Choroid plexus epithelial cell (primary cell): ENCODE results near the gene SCN9A.

Experiments
- DNase-seq: peaks from one replicate; pipeline ENCODE4 v3.0.0-alpha.2; 2010; ENCODE audit warnings: low read depth
- H3K4me3 ChIP-seq: 2 replicates; pipeline ENCODE4 v1.5.1; 2011; ENCODE audit warnings: low read depth, mild to moderate bottlenecking, control low read depth, low read length, moderate library complexity
- TF ChIP-seq, protein P1 (sequence below): conservative IDR thresholded peaks from 2 replicates; pipeline ENCODE4 v1.5.1; 2011; ENCODE audit warnings: low read depth, mild to moderate bottlenecking, control low read depth, inconsistent platforms, low read length, moderate library complexity

The SCN9A gene

GRCh38 chr2:166302036-166302435 is 73.7 kb downstream of the SCN9A start:
- H3K4me3 ChIP-seq, result no peak overlapping the region
- no peak for DNase-seq
- TF ChIP-seq, protein P1, sequence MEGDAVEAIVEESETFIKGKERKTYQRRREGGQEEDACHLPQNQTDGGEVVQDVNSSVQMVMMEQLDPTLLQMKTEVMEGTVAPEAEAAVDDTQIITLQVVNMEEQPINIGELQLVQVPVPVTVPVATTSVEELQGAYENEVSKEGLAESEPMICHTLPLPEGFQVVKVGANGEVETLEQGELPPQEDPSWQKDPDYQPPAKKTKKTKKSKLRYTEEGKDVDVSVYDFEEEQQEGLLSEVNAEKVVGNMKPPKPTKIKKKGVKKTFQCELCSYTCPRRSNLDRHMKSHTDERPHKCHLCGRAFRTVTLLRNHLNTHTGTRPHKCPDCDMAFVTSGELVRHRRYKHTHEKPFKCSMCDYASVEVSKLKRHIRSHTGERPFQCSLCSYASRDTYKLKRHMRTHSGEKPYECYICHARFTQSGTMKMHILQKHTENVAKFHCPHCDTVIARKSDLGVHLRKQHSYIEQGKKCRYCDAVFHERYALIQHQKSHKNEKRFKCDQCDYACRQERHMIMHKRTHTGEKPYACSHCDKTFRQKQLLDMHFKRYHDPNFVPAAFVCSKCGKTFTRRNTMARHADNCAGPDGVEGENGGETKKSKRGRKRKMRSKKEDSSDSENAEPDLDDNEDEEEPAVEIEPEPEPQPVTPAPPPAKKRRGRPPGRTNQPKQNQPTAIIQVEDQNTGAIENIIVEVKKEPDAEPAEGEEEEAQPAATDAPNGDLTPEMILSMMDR, result no peak

- TF ChIP-seq, protein P1, result no peak
- no peak for DNase-seq
- H3K4me3 ChIP-seq, result no peak overlapping the region
Observed at GRCh38 chr2:166297951-166298350, 77.8 kb downstream of the SCN9A start.

DNA sequence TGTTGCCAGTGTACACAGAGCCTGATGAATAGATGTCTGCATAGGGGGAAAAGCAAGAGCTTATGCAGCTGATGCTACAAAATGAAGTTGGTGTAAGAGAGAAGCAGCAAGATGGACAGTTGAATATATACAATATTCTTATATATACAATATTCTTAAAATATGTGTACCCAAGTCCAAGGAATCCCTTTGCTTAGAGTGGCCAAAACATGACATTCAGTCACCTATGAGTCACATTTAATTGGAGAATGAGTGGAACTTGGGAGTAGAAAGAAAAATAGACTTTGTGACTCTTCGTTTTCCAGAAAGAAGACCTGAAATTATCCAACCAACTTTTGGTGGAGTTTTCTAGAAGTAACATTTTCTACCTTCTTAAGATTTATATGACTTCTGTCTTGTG is 81.8 kb downstream of the SCN9A start:
- no peak for DNase-seq
- TF ChIP-seq, protein P1, result no peak
- H3K4me3 ChIP-seq, result no peak overlapping the region

- no peak overlapping the region for H3K4me3 ChIP-seq
Observed at GRCh38 chr2:166285215-166285614, 90.5 kb downstream of the SCN9A start.

GRCh38 chr2:166284359-166284758 is 91.4 kb downstream of the SCN9A start:
- no peak for DNase-seq
- no peak overlapping the region for H3K4me3 ChIP-seq
- TF ChIP-seq, protein P1, result no peak

More at GRCh38 chr2:166285215-166285614, 90.5 kb downstream of the SCN9A start:
- DNase-seq, result no peak
- TF ChIP-seq, protein P1, result no peak

GRCh38 chr2:166282154-166282553 is 93.6 kb downstream of the SCN9A start:
- H3K4me3 ChIP-seq, result no peak overlapping the region
- TF ChIP-seq, protein P1, result no peak
- peak; percentile 9 for DNase-seq

- no peak overlapping the region for H3K4me3 ChIP-seq
- no peak for DNase-seq
- TF ChIP-seq, protein P1, result no peak
Observed at GRCh38 chr2:166278856-166279255, 96.9 kb downstream of the SCN9A start.
